ENCODE data around the gene WWC2.

DNA sequence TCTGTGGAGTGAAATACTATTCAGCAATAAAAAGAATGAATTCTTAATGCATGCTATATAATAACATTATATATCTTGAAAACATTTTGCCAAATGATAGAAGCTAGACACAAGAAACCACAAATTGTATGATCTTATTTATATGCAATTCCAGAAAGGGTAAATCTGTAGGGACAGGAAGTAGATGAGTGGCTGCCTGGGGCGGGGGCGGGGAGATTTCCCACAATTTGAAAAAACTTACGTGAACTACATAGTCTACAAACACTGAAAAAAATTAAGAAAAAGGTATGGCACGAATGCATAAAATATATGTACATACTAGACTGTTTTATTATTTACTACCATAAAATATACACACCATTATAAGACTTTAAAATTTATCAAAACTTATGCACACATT is 81.6 kb downstream of the WWC2 start:
- TF ChIP-seq ZNF530 (tag by site-specific recombination; IDR thresholded peaks at IDR 0.05; ENCODE audit: low read depth) (no peak), ZNF423 (tag by site-specific recombination; IDR thresholded peaks at IDR 0.05) (no peak), GFI1B (tag by site-specific recombination; IDR thresholded peaks at IDR 0.05) (no peak), ZNF202 (tag by site-specific recombination; IDR thresholded peaks at IDR 0.05; ENCODE audit: borderline replicate concordance) (no peak)
- TF ChIP-seq, protein P1, sequence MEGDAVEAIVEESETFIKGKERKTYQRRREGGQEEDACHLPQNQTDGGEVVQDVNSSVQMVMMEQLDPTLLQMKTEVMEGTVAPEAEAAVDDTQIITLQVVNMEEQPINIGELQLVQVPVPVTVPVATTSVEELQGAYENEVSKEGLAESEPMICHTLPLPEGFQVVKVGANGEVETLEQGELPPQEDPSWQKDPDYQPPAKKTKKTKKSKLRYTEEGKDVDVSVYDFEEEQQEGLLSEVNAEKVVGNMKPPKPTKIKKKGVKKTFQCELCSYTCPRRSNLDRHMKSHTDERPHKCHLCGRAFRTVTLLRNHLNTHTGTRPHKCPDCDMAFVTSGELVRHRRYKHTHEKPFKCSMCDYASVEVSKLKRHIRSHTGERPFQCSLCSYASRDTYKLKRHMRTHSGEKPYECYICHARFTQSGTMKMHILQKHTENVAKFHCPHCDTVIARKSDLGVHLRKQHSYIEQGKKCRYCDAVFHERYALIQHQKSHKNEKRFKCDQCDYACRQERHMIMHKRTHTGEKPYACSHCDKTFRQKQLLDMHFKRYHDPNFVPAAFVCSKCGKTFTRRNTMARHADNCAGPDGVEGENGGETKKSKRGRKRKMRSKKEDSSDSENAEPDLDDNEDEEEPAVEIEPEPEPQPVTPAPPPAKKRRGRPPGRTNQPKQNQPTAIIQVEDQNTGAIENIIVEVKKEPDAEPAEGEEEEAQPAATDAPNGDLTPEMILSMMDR (tag by site-specific recombination; IDR thresholded peaks at IDR 0.05) = no peak
